Breast epithelium (tissue), 4 donors: ENCODE results near the gene UBR3. TPM values are rescaled to one million over a fixed set of nuclear protein-coding genes. Genes with fewer than 3 reads are reported as not detected.

Source experiments
- DNase-seq, 2 donors: peaks; one replicate each; pipeline ENCODE4 v3.0.0-alpha.2; 2019; ENCODE audit warnings: low spot score in 2 of 2
- H3K27ac ChIP-seq, 2 donors: fragments of 200-600 bp; sonication (generic) in 1 of 2; one replicate each; pipeline ENCODE4 v1.5.1; 2016 to 2019; ENCODE audit warnings: mild to moderate bottlenecking in 1 of 2
- H3K27me3 ChIP-seq, 2 donors: fragments of 200-600 bp; sonication (generic) in 1 of 2; one replicate each; pipeline versions ENCODE4 v1.5.1 to v1.6.0; 2017 to 2019; ENCODE audit warnings: control low read depth in 1 of 2, mild to moderate bottlenecking in 1 of 2
- H3K36me3 ChIP-seq: fragments of 200-600 bp; one replicate; pipeline ENCODE4 v1.5.1; 2019
- H3K4me1 ChIP-seq, 2 donors: fragments of 200-600 bp; sonication (generic); one replicate each; pipeline ENCODE4 v1.5.1; 2016 to 2019; ENCODE audit warnings: control low read depth in 1 of 2
- H3K4me3 ChIP-seq, 3 donors: fragments of 200-600 bp; sonication (generic); 1 replicate in 2 of 3; 2 replicates in 1 of 3; pipeline ENCODE4 v1.5.1; 2016 to 2019; ENCODE audit warnings: mild to moderate bottlenecking in 3 of 3, moderate library complexity in 2 of 3
- H3K9me3 ChIP-seq, 2 donors: fragments of 200-600 bp; sonication (generic) in 1 of 2; one replicate each; pipeline ENCODE4 v1.5.1; 2016 to 2019; ENCODE audit warnings: control low read depth in 1 of 2
- POLR2A ChIP-seq: fragments of 450-650 bp; IDR thresholded peaks from one replicate; pipeline ENCODE4 v1.6.1; 2016; ENCODE audit warnings: antibody characterized with exemption, mild to moderate bottlenecking, moderate library complexity
- POLR2AphosphoS5 ChIP-seq, 3 donors: sonication (generic); formaldehyde crosslinking; IDR thresholded peaks; one replicate each; pipeline ENCODE4 v1.6.1; 2017; ENCODE audit warnings: antibody characterized with exemption in 3 of 3
- intact Hi-C: fragments of 100-400 bp; cut with DNase I; formaldehyde crosslinking; loops from one replicate; pipeline ENCODE4 v1.15.1; 2023; ENCODE audit warnings: low total_unique reads
- total RNA-seq, 3 donors: library from RNA; depleted of rRNA; stranded (reverse); fragments of >200 nt; gene quantifications; one replicate each; pipeline ENCODE4 v1.1.0, GENCODE V29; 2016
- TF ChIP-seq, protein P1 (sequence below), 3 donors: fragments of 450-650 bp; IDR thresholded peaks; one replicate each; pipeline ENCODE4 v1.5.1; 2016 to 2017; ENCODE audit warnings: antibody characterized with exemption in 3 of 3, mild to moderate bottlenecking in 3 of 3, moderate library complexity in 3 of 3

The UBR3 gene
- total RNA-seq, 3 donors from 2014 or later = 75.7 to 110 (median 108) TPM

DNA sequence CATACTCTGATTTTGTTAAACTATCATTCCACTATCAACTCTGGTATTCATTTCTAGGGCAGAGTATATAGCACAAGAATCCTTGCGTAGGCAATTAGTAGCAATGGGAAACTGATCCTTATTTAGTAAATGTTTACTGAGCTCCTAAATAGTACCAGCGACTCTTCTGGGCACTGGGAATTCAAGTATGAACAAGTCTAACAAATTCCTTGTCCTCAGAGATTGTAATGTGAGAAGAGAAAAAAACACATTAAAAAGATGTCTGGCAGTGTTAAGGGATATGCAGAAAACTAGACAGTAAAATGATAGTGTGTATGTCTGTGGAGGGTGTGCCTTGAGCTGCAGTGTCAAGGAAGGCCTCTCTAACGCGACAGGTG lies 3.3 kb upstream of the UBR3 start:
- H3K9me3 ChIP-seq = no peaks in the 10 kb centered on the region
- peak overlapping the region; percentile 55 to 95 (median 78) for H3K4me3 ChIP-seq
- H3K4me1 ChIP-seq = peaks cover 0 to 10% of the 10 kb centered on the region in 2 donors
- TF ChIP-seq POLR2AphosphoS5 (IDR thresholded peaks at IDR 0.05) = no peak
- TF ChIP-seq POLR2A = no peak
- TF ChIP-seq, protein P1, sequence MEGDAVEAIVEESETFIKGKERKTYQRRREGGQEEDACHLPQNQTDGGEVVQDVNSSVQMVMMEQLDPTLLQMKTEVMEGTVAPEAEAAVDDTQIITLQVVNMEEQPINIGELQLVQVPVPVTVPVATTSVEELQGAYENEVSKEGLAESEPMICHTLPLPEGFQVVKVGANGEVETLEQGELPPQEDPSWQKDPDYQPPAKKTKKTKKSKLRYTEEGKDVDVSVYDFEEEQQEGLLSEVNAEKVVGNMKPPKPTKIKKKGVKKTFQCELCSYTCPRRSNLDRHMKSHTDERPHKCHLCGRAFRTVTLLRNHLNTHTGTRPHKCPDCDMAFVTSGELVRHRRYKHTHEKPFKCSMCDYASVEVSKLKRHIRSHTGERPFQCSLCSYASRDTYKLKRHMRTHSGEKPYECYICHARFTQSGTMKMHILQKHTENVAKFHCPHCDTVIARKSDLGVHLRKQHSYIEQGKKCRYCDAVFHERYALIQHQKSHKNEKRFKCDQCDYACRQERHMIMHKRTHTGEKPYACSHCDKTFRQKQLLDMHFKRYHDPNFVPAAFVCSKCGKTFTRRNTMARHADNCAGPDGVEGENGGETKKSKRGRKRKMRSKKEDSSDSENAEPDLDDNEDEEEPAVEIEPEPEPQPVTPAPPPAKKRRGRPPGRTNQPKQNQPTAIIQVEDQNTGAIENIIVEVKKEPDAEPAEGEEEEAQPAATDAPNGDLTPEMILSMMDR (IDR thresholded peaks at IDR 0.05) = no peak
- no peak for DNase-seq
- H3K27me3 ChIP-seq = no peaks in the 10 kb centered on the region
- H3K27ac ChIP-seq = peak overlapping the region; percentile 81 to 89
- intact Hi-C loops = no loop called here
- H3K36me3 ChIP-seq = peaks cover 3% of the 10 kb centered on the region

DNA sequence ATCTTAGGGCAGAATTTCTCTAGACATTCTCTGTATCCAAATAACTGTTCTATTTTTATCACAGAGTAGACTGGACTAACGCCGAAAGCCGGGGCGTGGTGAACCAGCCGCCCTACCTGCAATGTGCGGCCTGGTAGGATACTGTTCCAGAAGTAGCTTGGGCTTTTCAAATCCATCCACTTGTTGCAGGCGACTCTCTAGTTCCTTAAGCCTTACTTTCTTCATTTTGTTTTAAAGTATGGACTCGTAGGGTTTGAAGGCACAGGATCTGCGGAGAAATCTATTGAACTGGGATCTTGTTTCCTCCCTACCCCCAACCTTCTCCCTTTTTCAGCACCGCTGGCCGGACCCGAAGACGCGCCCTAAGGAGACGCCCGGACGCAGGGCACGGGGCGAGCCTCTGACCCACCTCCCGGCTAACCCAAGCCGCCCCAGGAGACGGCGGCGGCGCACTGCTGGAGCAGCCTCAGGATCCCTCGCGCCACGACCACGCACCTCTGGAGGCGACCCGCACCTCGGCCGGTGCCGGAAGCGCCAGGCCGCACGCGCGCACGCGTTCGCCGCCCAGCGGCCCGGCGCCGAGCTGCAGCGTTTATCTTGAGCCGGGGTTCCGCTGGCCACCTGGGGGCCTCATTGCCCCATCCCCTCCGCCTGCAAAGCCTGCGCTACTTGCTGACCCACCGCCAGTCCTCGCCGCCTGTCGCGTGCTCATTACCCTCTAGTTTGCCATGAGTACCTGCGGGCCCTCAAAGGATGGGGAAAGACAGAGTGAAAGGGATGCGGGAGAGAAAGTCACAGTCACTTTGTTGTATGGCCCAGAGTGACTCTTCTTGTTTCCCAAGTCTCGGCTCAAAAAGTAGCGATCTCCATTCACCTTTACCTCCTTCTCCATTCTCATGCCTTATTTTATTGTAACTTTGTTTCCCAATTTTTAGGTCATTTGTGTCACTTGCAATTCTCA lies 2.6 kb upstream of the UBR3 start, which contains the start of gene METTL5:
Gene METTL5, minus strand, starts transcription at position 533 of the 961 bp plus-strand sequence. Its CDS starts 308 bp downstream, at position 225.
- peak in 1 of 3 donors; percentile 73 for TF ChIP-seq POLR2AphosphoS5 (IDR thresholded peaks at IDR 0.05)
- TF ChIP-seq POLR2A = no peak
- TF ChIP-seq, protein P1 (IDR thresholded peaks at IDR 0.05) = peak; percentile 41 to 96 (median 80)
- H3K4me1 ChIP-seq = peaks cover 0 to 12% of the 10 kb centered on the region in 2 donors
- intact Hi-C loops = no loop called here

DNA sequence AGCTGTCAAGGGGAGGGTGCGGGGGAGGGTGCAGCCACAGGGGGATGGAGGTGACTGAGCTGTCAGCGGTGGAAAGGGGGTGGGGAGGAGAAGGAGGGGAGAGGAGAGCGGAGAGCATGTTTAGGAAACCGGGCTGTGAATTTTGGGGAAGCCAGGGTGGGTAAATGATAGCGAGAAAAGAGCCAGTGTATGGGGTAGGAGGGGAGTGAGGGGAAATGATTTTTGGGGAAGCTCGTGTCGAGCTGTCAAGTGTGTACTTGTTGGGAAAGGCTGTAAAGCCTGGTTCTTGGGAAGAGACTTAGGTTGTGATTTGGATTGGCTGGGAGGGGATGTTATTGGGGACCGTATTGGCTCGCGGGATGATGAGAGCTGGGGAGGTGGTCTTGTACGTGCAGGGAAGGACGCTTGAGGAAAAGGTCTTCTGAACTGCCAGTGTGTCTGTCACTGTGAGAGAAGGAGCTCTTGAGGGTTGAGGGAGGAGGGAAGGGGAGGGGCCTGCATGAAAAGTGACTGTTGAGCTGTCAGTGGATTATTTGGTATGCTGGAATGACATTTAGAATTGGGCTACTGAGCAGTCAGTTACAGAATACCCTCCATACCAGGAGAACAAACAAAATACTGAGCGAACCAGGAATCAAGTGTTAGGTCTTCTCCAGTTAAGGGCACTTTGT lies 1.0 kb downstream of the UBR3 start:
- intact Hi-C loops = no loop called here
- Histone ChIP-seq H3K36me3 (no peaks in the 10 kb centered on the region), H3K9me3 (no peaks in the 10 kb centered on the region), H3K27me3 (no peaks in the 10 kb centered on the region), H3K4me3 (peak overlapping the region; percentile 81 to 95 (median 89)), H3K27ac (peak overlapping the region; percentile 88 to 94), H3K4me1 (peaks cover 0 to 7% of the 10 kb centered on the region in 2 donors)
- TF ChIP-seq POLR2AphosphoS5 (IDR thresholded peaks at IDR 0.05) = no peak
- no peak for TF ChIP-seq POLR2A
- TF ChIP-seq, protein P1 (IDR thresholded peaks at IDR 0.05) = no peak
- DNase-seq = no peak

More for the DNA sequence above, 2.6 kb upstream of the UBR3 start, which contains the start of gene METTL5:
- H3K9me3 ChIP-seq = no peaks in the 10 kb centered on the region
- peaks cover 3% of the 10 kb centered on the region for H3K36me3 ChIP-seq
- no peaks in the 10 kb centered on the region for H3K27me3 ChIP-seq
- DNase-seq = peak; percentile 44 to 61
- H3K4me3 ChIP-seq = peak within 1 kb of the TSS; percentile 55 to 95 (median 78)
- H3K27ac ChIP-seq = peak within 1 kb of the TSS; percentile 81 to 89

DNA sequence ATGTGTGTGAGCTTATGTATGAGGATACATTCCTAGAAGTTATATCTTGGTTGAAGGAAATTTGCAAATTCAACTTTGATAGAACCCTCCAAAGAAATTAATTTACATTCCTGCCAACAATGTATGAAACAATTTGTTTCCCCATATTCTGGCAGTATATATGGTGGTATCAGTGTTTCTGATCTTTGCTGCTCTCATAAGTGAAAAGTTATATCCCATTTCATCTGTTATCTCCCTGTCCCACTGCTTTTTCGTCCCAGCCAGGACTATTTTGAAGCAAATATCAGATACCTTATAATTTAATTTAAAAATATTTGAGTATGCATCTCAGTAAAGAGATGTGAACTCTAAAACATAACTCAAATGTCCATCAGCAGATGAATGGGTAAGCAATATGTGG lies 7.1 kb downstream of the UBR3 start:
- no peaks in the 10 kb centered on the region for H3K27me3 ChIP-seq
- H3K36me3 ChIP-seq = no peaks in the 10 kb centered on the region
- DNase-seq = no peak
- H3K4me1 ChIP-seq = no peaks in the 10 kb centered on the region
- H3K4me3 ChIP-seq = no peak overlapping the region
- intact Hi-C loops = no loop called here
- TF ChIP-seq POLR2AphosphoS5 (IDR thresholded peaks at IDR 0.05) (no peak), POLR2A (no peak)
- TF ChIP-seq, protein P1 (IDR thresholded peaks at IDR 0.05) = no peak
- H3K9me3 ChIP-seq = no peaks in the 10 kb centered on the region
- H3K27ac ChIP-seq = no peak overlapping the region
